Fibroblast of skin of back (primary cell): ENCODE measurements around the gene ENG.
"Not testable (repeated sequence)": the region's sequence is repeated elsewhere in the genome, so short reads cannot be mapped to it uniquely, and the experiment has no call there.

ENCODE experiments used
- DNase-seq: peaks from one replicate; pipeline ENCODE4 v3.0.0-alpha.2; 2013

The ENG gene

GRCh38 chr9:127865645-127866464 lies 11.4 kb upstream of the ENG start:
- DNase-seq, result no peak

GRCh38 chr9:127863191-127863621 lies 8.7 kb upstream of the ENG start:
- no peak for DNase-seq

- no peak for DNase-seq
Observed at GRCh38 chr9:127862075-127863011, 7.9 kb upstream of the ENG start.

GRCh38 chr9:127860779-127861178 lies 6.3 kb upstream of the ENG start:
- DNase-seq, result no peak

- no peak for DNase-seq
Observed at GRCh38 chr9:127860260-127860659, 5.8 kb upstream of the ENG start.

- peak; percentile 55 for DNase-seq
Observed at GRCh38 chr9:127858041-127858512, 3.6 kb upstream of the ENG start.

- DNase-seq, result no peak
Observed at GRCh38 chr9:127857278-127857677, 2.8 kb upstream of the ENG start.

- no peak for DNase-seq
Observed at GRCh38 chr9:127856729-127857116, 2.3 kb upstream of the ENG start.

- no peak for DNase-seq
Observed at GRCh38 chr9:127856094-127856728, 1.8 kb upstream of the ENG start.

GRCh38 chr9:127855522-127855921 lies 1.1 kb upstream of the ENG start:
- no peak for DNase-seq

GRCh38 chr9:127854960-127855359 lies 502 bp upstream of the ENG start:
- DNase-seq, result no peak

- peak; percentile 31 for DNase-seq
Observed at GRCh38 chr9:127853312-127854183, 910 bp downstream of the ENG start.

GRCh38 chr9:127852829-127853228 lies 1.6 kb downstream of the ENG start:
- DNase-seq, result no peak

GRCh38 chr9:127850286-127850830 lies 4.1 kb downstream of the ENG start:
- DNase-seq, result no peak

GRCh38 chr9:127848756-127849504 lies 5.5 kb downstream of the ENG start:
- no peak for DNase-seq

GRCh38 chr9:127847833-127848755 lies 6.4 kb downstream of the ENG start:
- no peak for DNase-seq

GRCh38 chr9:127847178-127847510 lies 7.3 kb downstream of the ENG start:
- no peak for DNase-seq

GRCh38 chr9:127846443-127847177 lies 7.8 kb downstream of the ENG start:
- DNase-seq, result no peak

- not testable (repeated sequence) for DNase-seq
Observed at GRCh38 chr9:127845619-127846018, 8.8 kb downstream of the ENG start.
